OCI-LY3 (cell line): Measurements from ENCODE around the gene MCTP2.

Source experiments
- H2AFZ ChIP-seq: fragments of 200-600, 300-600 bp; shearing (Covaris generic); 2 replicates; pipeline ENCODE4 v1.6.0; 2014; ENCODE audit warnings: antibody characterized with exemption, low read depth, low read length
- H3K27ac ChIP-seq: fragments of 200-600, 300-600 bp; sonication (generic); 2 replicates; pipeline ENCODE4 v1.5.1; 2014; ENCODE audit warnings: mild to moderate bottlenecking, low read length, moderate library complexity, mixed read lengths
- H3K27me3 ChIP-seq: fragments of 200-600, 300-600 bp; sonication (generic); 2 replicates; pipeline ENCODE4 v1.6.1; 2014; ENCODE audit warnings: low read depth, low read length, mixed read lengths
- H3K36me3 ChIP-seq: fragments of 200-600, 300-600 bp; sonication (generic); replicated peaks from 2 replicates; pipeline ENCODE3; 2014; ENCODE audit warnings: low read depth, low read length, mixed read lengths
- H3K4me1 ChIP-seq: fragments of 300-600, 200-600 bp; sonication (generic); 2 replicates; pipeline ENCODE4 v1.6.1; 2014; ENCODE audit warnings: low read length, mixed read lengths
- H3K4me2 ChIP-seq: fragments of 200-600, 300-600 bp; sonication (generic); 2 replicates; pipeline ENCODE4 v1.6.1; 2014; ENCODE audit warnings: low read length, mixed read lengths
- H3K4me3 ChIP-seq: fragments of 300-600, 200-600 bp; sonication (generic); 2 replicates; pipeline ENCODE4 v1.5.1; 2014; ENCODE audit warnings: antibody characterized with exemption, mild to moderate bottlenecking, low read length, moderate library complexity
- H3K79me2 ChIP-seq: fragments of 300-600, 200-600 bp; shearing (Covaris generic); 2 replicates; pipeline ENCODE4 v1.6.1; 2014; ENCODE audit warnings: mild to moderate bottlenecking, low read length, mixed read lengths
- H3K9ac ChIP-seq: fragments of 300-600, 200-600 bp; shearing (Covaris generic); 2 replicates; pipeline ENCODE4 v1.6.0; 2014; ENCODE audit warnings: mild to moderate bottlenecking, low read length, moderate library complexity
- H3K9me3 ChIP-seq: fragments of 200-600, 300-600 bp; shearing (Covaris generic); 2 replicates; pipeline ENCODE4 v1.6.1; 2014; ENCODE audit warnings: low read length, mixed read lengths; ENCODE audit not compliant: insufficient read depth
- H4K20me1 ChIP-seq: fragments of 200-600, 300-600 bp; sonication (generic); 2 replicates; pipeline ENCODE4 v1.6.1; 2016; ENCODE audit warnings: low read length, mixed read lengths; ENCODE audit not compliant: insufficient read depth
- EZH2phosphoT487 ChIP-seq: fragments of 200-600 bp; shearing (Covaris generic); IDR thresholded peaks from 2 replicates; pipeline ENCODE4 v1.6.1; 2018; ENCODE audit warnings: antibody characterized with exemption, mixed run types, low read depth
- TF ChIP-seq, protein P1 (sequence below): fragments of 200-600, 300-600 bp; sonication (generic); IDR thresholded peaks from 2 replicates; pipeline ENCODE4 v1.5.1; 2014; ENCODE audit warnings: antibody characterized with exemption, low read length, low read depth

MCTP2 gene

GRCh38 chr15:94231723-94232468 is 535 bp downstream of the MCTP2 start:
- H3K79me2 ChIP-seq: no peaks in the 10 kb centered on the region
- H3K4me2 ChIP-seq: peak overlapping the region; percentile 96
- no peak overlapping the region for H3K27ac ChIP-seq
- H3K9me3 ChIP-seq: no peaks in the 10 kb centered on the region
- TF ChIP-seq EZH2phosphoT487: no peak
- H2AFZ ChIP-seq: peak overlapping the region; percentile 61; the same call in 1 of the 2 replicates
- H4K20me1 ChIP-seq: no peaks in the 10 kb centered on the region
- H3K4me3 ChIP-seq: peak overlapping the region; percentile 86
- peaks cover 14% of the 10 kb centered on the region for H3K4me1 ChIP-seq
- H3K9ac ChIP-seq: no peak overlapping the region
- no peaks in the 10 kb centered on the region for H3K36me3 ChIP-seq
- H3K27me3 ChIP-seq: peaks cover 64% of the 10 kb centered on the region

DNA sequence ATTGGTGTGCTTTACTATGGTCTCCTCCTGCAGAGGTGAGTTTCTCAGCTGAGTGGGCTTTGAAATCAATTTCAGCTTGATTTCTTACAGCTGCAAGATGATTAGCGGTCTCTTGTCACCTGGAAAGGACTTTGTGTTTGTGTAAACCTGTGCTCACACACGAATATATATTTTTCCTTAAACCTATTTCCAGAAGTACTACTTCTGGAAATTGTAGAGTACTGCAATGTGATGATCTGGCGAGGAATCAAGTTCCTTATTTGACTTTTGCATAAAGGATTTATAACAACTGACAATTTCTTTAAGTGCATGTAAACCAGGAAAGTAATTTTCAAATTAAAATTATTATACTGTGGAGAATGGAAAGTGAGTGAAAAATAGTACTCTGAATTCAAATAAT is 2.1 kb downstream of the MCTP2 start:
- Histone ChIP-seq H3K4me1 (peaks cover 16% of the 10 kb centered on the region), H3K4me3 (no peak overlapping the region), H3K4me2 (no peak overlapping the region), H3K36me3 (no peaks in the 10 kb centered on the region), H3K27me3 (peaks cover 48% of the 10 kb centered on the region), H3K27ac (no peak overlapping the region), H3K9me3 (no peaks in the 10 kb centered on the region), H2AFZ (no peak overlapping the region), H4K20me1 (no peaks in the 10 kb centered on the region), H3K79me2 (no peaks in the 10 kb centered on the region), H3K9ac (no peak overlapping the region)
- no peak for TF ChIP-seq EZH2phosphoT487
- TF ChIP-seq, protein P1, sequence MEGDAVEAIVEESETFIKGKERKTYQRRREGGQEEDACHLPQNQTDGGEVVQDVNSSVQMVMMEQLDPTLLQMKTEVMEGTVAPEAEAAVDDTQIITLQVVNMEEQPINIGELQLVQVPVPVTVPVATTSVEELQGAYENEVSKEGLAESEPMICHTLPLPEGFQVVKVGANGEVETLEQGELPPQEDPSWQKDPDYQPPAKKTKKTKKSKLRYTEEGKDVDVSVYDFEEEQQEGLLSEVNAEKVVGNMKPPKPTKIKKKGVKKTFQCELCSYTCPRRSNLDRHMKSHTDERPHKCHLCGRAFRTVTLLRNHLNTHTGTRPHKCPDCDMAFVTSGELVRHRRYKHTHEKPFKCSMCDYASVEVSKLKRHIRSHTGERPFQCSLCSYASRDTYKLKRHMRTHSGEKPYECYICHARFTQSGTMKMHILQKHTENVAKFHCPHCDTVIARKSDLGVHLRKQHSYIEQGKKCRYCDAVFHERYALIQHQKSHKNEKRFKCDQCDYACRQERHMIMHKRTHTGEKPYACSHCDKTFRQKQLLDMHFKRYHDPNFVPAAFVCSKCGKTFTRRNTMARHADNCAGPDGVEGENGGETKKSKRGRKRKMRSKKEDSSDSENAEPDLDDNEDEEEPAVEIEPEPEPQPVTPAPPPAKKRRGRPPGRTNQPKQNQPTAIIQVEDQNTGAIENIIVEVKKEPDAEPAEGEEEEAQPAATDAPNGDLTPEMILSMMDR: no peak

GRCh38 chr15:94234300-94234699 is 2.9 kb downstream of the MCTP2 start:
- TF ChIP-seq EZH2phosphoT487: no peak
- TF ChIP-seq, protein P1: no peak
- Histone ChIP-seq H3K79me2 (no peaks in the 10 kb centered on the region), H2AFZ (no peak overlapping the region), H3K27ac (no peak overlapping the region), H3K4me2 (no peak overlapping the region), H3K4me3 (no peak overlapping the region), H3K9ac (no peak overlapping the region), H3K4me1 (peaks cover 25% of the 10 kb centered on the region), H3K36me3 (no peaks in the 10 kb centered on the region), H4K20me1 (no peaks in the 10 kb centered on the region), H3K27me3 (peaks cover 40% of the 10 kb centered on the region), H3K9me3 (no peaks in the 10 kb centered on the region)

DNA sequence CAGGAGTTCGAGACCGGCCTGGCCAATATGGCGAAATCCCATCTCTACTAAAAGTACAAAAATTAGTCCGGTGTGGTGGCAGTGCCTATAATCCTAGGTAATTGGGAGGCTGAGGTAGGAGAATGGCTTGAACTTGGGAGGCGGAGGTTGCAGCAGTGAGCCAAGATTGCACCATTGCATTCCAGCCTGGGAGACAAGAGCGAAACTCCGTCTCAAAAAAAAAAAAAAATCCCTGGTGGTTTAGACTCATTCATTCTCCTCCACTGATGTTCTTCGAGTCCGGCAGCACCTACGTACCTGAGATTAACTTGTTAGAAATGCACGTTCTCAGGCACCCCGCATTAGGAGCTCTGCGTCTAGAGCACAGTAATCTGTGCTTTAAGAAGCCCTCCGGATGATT is 3.7 kb downstream of the MCTP2 start:
- H3K27ac ChIP-seq: no peak overlapping the region
- TF ChIP-seq, protein P1: no peak
- H3K4me2 ChIP-seq: no peak overlapping the region
- H4K20me1 ChIP-seq: no peaks in the 10 kb centered on the region
- H3K9ac ChIP-seq: no peak overlapping the region
- H3K79me2 ChIP-seq: no peaks in the 10 kb centered on the region
- peaks cover 32% of the 10 kb centered on the region for H3K27me3 ChIP-seq
- H3K9me3 ChIP-seq: no peaks in the 10 kb centered on the region
- H2AFZ ChIP-seq: no peak overlapping the region
- no peaks in the 10 kb centered on the region for H3K36me3 ChIP-seq
- peaks cover 25% of the 10 kb centered on the region for H3K4me1 ChIP-seq
- H3K4me3 ChIP-seq: no peak overlapping the region
